ENCODE data around the gene CAPN10.
"Not testable (repeated sequence)": the region's sequence is repeated elsewhere in the genome, so short reads cannot be mapped to it uniquely, and the experiment has no call there.

Gene CAPN10

GRCh38 chr2:240602266-240603050, 15.9 kb downstream of the CAPN10 start:
- DNase-seq (ENCODE audit: low read depth in 2 of 2), result no peak

GRCh38 chr2:240603081-240603835, 16.7 kb downstream of the CAPN10 start:
- DNase-seq (ENCODE audit: low read depth in 2 of 2), result no peak

- no peak for DNase-seq (ENCODE audit: low read depth in 2 of 2)
Observed at GRCh38 chr2:240603846-240604245, 17.3 kb downstream of the CAPN10 start.

GRCh38 chr2:240604291-240604938, 17.9 kb downstream of the CAPN10 start:
- DNase-seq (ENCODE audit: low read depth in 2 of 2), result no peak

GRCh38 chr2:240604939-240605716, 18.6 kb downstream of the CAPN10 start:
- no peak for DNase-seq (ENCODE audit: low read depth in 2 of 2)

GRCh38 chr2:240605867-240606743, 19.6 kb downstream of the CAPN10 start:
- no peak for DNase-seq (ENCODE audit: low read depth in 2 of 2)

- DNase-seq (ENCODE audit: low read depth in 2 of 2), result no peak
Observed at GRCh38 chr2:240611601-240612210, 25.2 kb downstream of the CAPN10 start.

- no peak for DNase-seq (ENCODE audit: low read depth in 2 of 2)
Observed at GRCh38 chr2:240613781-240614180, 27.2 kb downstream of the CAPN10 start.

- DNase-seq (ENCODE audit: low read depth in 2 of 2), result no peak
Observed at GRCh38 chr2:240614391-240614790, 27.9 kb downstream of the CAPN10 start.

GRCh38 chr2:240615396-240615795, 28.9 kb downstream of the CAPN10 start:
- DNase-seq (ENCODE audit: low read depth in 2 of 2), result no peak

GRCh38 chr2:240615820-240616547, 29.4 kb downstream of the CAPN10 start:
- DNase-seq (ENCODE audit: low read depth in 2 of 2), result no peak

- not testable (repeated sequence) for DNase-seq (ENCODE audit: low read depth in 2 of 2)
Observed at GRCh38 chr2:240616860-240617666, 30.5 kb downstream of the CAPN10 start.

- DNase-seq (ENCODE audit: low read depth in 2 of 2), result no peak
Observed at GRCh38 chr2:240618776-240619175, 32.2 kb downstream of the CAPN10 start.

GRCh38 chr2:240619506-240620148, 33.1 kb downstream of the CAPN10 start:
- no peak for DNase-seq (ENCODE audit: low read depth in 2 of 2)

GRCh38 chr2:240620149-240620731, 33.7 kb downstream of the CAPN10 start:
- DNase-seq (ENCODE audit: low read depth in 2 of 2), result no peak

GRCh38 chr2:240620859-240621258, 34.3 kb downstream of the CAPN10 start:
- DNase-seq (ENCODE audit: low read depth in 2 of 2), result no peak

- no peak for DNase-seq (ENCODE audit: low read depth in 2 of 2)
Observed at GRCh38 chr2:240622060-240622411, 35.5 kb downstream of the CAPN10 start.

Measured in activated CD8-positive, alpha-beta memory T cell treated with anti-CD3 and anti-CD28 coated beads for 4 hours (primary cell).